ENCODE data around the gene NOSIP. TPM values are rescaled to one million over a fixed set of nuclear protein-coding genes. Genes with fewer than 3 reads are reported as not detected.

The NOSIP gene
- total RNA-seq, 1 donor from 2014 or later, result 94.4 TPM

DNA sequence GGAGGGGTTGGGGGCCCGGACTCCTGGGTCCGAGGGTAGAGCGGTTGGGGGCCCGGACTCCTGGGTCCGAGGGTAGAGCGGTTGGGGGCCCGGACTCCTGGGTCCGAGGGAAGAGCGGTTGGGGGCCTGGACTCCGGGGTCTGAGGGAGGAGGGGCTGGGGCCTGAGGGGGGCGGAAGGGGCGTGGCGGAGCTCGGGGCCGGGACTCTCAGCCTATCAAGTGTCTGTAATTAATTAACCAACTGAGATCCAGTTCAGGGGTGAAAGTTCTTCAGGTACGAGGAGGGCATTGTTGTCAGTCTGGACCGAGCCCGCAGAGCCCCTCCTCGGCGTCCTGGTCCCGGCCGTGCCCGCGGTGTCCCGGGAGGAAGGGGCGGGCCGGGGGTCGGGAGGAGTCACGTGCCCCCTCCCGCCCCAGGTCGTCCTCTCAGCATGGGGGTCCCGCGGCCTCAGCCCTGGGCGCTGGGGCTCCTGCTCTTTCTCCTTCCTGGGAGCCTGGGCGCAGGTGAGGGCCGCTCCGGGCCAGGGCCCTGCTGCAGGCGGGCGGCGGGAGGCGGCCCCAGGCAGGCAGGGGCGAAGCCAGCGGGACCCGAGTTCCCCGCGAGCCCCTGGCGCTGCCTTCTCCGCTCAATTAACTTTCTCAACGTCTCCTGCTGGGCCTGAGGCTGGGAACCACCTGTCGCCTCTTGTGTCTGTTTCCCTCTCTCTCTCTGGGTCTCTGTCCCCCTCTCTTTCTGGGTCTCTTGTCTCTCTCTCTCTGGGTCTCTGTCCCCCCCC lies 67.2 kb downstream of the NOSIP start:
- H3K27me3 Mint-ChIP-seq (ENCODE audit: unreplicated experiment), result peaks cover 5% of the 10 kb centered on the region
- DNase-seq, result peak; percentile 52
- H3K4me3 Mint-ChIP-seq (ENCODE audit: unreplicated experiment), result peak overlapping the region; percentile 92
- TF ChIP-seq, protein P1, sequence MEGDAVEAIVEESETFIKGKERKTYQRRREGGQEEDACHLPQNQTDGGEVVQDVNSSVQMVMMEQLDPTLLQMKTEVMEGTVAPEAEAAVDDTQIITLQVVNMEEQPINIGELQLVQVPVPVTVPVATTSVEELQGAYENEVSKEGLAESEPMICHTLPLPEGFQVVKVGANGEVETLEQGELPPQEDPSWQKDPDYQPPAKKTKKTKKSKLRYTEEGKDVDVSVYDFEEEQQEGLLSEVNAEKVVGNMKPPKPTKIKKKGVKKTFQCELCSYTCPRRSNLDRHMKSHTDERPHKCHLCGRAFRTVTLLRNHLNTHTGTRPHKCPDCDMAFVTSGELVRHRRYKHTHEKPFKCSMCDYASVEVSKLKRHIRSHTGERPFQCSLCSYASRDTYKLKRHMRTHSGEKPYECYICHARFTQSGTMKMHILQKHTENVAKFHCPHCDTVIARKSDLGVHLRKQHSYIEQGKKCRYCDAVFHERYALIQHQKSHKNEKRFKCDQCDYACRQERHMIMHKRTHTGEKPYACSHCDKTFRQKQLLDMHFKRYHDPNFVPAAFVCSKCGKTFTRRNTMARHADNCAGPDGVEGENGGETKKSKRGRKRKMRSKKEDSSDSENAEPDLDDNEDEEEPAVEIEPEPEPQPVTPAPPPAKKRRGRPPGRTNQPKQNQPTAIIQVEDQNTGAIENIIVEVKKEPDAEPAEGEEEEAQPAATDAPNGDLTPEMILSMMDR (IDR thresholded peaks at IDR 0.05; ENCODE audit: partially characterized antibody, unreplicated experiment), result no peak
- H3K27ac Mint-ChIP-seq (ENCODE audit: unreplicated experiment), result no peak overlapping the region
- peaks cover 10% of the 10 kb centered on the region for H3K4me1 Mint-ChIP-seq (ENCODE audit: low read depth, unreplicated experiment)
- no peaks in the 10 kb centered on the region for H3K36me3 Mint-ChIP-seq (ENCODE audit: unreplicated experiment)
- H3K9me3 Mint-ChIP-seq (ENCODE audit: unreplicated experiment), result peaks cover 4% of the 10 kb centered on the region

DNA sequence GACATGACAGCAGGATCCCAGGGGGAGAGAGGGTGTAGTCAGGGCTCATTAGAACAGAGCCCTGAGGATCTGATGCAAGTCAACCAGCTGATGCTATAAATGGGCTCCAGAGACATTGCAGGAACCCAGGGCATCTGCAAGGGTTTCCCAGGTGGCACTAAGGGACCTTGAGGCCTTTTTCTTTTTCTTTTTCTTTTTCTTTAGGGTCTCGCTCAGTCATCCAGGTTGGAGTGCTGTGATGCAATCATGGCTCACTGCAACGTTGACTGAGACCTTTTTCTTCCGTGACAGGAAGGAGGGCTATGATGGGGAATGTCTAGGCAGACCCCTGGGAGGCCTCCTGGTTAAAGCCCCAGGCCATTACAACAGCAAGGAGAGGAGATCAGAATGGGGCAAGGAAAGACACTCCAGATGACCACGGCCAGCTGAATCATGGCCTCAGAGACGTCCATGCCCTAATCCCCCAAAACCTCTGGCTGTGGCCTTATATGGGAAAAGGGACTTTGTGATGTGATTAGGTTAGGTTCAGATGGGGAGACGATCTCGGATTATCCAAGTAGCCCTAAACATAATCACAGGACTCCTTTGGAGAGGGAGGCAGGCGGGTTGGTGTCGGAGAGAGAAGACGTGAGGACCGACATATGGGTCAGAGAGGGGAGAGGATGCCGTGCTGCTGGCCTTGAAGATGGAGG lies 72.4 kb downstream of the NOSIP start:
- Mint-ChIP-seq H3K4me3 (ENCODE audit: unreplicated experiment) (peak overlapping the region; percentile 36), H3K36me3 (ENCODE audit: unreplicated experiment) (no peaks in the 10 kb centered on the region), H3K27me3 (ENCODE audit: unreplicated experiment) (peaks cover 5% of the 10 kb centered on the region), H3K27ac (ENCODE audit: unreplicated experiment) (peak overlapping the region; percentile 53), H3K4me1 (ENCODE audit: low read depth, unreplicated experiment) (peaks cover 7% of the 10 kb centered on the region), H3K9me3 (ENCODE audit: unreplicated experiment) (peaks cover 4% of the 10 kb centered on the region)
- TF ChIP-seq, protein P1 (IDR thresholded peaks at IDR 0.05; ENCODE audit: partially characterized antibody, unreplicated experiment), result no peak
- no peak for DNase-seq

DNA sequence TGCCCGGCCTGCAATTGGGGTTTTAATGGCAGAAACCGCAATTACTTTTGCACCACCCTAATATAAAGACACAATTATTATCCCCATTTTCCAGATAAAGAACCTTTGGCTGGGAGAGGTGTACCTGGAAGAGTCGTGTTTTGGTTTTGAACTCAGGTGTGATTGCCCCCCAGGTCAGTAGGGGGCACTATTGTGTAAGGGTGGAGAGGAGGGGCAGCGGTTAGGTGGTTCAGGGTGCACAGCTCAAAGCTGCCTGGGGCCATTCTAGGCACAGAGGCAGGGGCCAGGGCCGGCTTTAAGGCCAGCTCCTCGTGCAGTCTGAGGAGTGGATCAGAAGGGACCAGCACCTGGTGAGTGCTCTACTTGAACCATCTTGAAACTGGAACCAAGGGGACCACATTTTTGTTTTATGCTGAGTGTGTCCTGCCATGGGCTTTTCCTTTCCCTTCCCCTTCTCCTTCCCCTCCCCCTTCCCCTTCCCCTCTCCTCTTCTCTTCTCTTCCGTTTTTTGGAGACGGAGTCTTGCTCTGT lies 73.7 kb downstream of the NOSIP start:
- Mint-ChIP-seq H3K4me1 (ENCODE audit: low read depth, unreplicated experiment) (peaks cover 11% of the 10 kb centered on the region), H3K9me3 (ENCODE audit: unreplicated experiment) (peaks cover 4% of the 10 kb centered on the region), H3K27me3 (ENCODE audit: unreplicated experiment) (peaks cover 4% of the 10 kb centered on the region), H3K36me3 (ENCODE audit: unreplicated experiment) (no peaks in the 10 kb centered on the region), H3K4me3 (ENCODE audit: unreplicated experiment) (no peak overlapping the region), H3K27ac (ENCODE audit: unreplicated experiment) (no peak overlapping the region)
- TF ChIP-seq, protein P1 (IDR thresholded peaks at IDR 0.05; ENCODE audit: partially characterized antibody, unreplicated experiment), result peak; percentile 78
- DNase-seq, result peak; percentile 65

Other genes starting within 250 kb of the NOSIP start
- not detected for gene CD37, start 245.2 kb downstream of the NOSIP start, total RNA-seq (ENCODE audit: unreplicated experiment)
- 140 TPM for gene TEAD2, start 218.1 kb downstream of the NOSIP start, total RNA-seq (ENCODE audit: unreplicated experiment)
- gene DKKL1, start 216.7 kb downstream of the NOSIP start, total RNA-seq (ENCODE audit: unreplicated experiment), result 2.8 TPM
- 0.49 TPM for gene KASH5, start 192.3 kb downstream of the NOSIP start, total RNA-seq (ENCODE audit: unreplicated experiment)
- 2.5 TPM for gene PTH2, start 157.1 kb downstream of the NOSIP start, total RNA-seq (ENCODE audit: unreplicated experiment)
- 0.88 TPM for gene GFY, start 155.2 kb downstream of the NOSIP start, total RNA-seq (ENCODE audit: unreplicated experiment)
- gene SLC17A7, start 139.0 kb downstream of the NOSIP start, total RNA-seq (ENCODE audit: unreplicated experiment), result 188 TPM
- 104 TPM for gene PIH1D1, start 128.7 kb downstream of the NOSIP start, total RNA-seq (ENCODE audit: unreplicated experiment)
- 28.6 TPM for gene ALDH16A1, start 127.3 kb downstream of the NOSIP start, total RNA-seq (ENCODE audit: unreplicated experiment)
- 13.1 TPM for gene FLT3LG, start 106.3 kb downstream of the NOSIP start, total RNA-seq (ENCODE audit: unreplicated experiment)
- gene RPL13A, start 92.9 kb downstream of the NOSIP start, total RNA-seq (ENCODE audit: unreplicated experiment), result 1,648 TPM
- 1,862 TPM for gene RPS11, start 84.1 kb downstream of the NOSIP start, total RNA-seq (ENCODE audit: unreplicated experiment)
- 8.9 TPM for gene FCGRT, start 67.9 kb downstream of the NOSIP start, total RNA-seq (ENCODE audit: unreplicated experiment)
- gene RCN3, start 52.6 kb downstream of the NOSIP start, total RNA-seq (ENCODE audit: unreplicated experiment), result 2.5 TPM
- 0.29 TPM for gene PRRG2, start 760 bp upstream of the NOSIP start, total RNA-seq (ENCODE audit: unreplicated experiment)
- 39.2 TPM for gene PRR12, start 10.6 kb upstream of the NOSIP start, total RNA-seq (ENCODE audit: unreplicated experiment)
- gene RRAS, start 59.6 kb upstream of the NOSIP start, total RNA-seq (ENCODE audit: unreplicated experiment), result 4.7 TPM
- gene SCAF1, start 61.7 kb upstream of the NOSIP start, total RNA-seq (ENCODE audit: unreplicated experiment), result 84.4 TPM
- gene IRF3, start 85.3 kb upstream of the NOSIP start, total RNA-seq (ENCODE audit: unreplicated experiment), result 40.1 TPM
- gene BCL2L12, start 85.4 kb upstream of the NOSIP start, total RNA-seq (ENCODE audit: unreplicated experiment), result 7.5 TPM
- gene PRMT1, start 96.7 kb upstream of the NOSIP start, total RNA-seq (ENCODE audit: unreplicated experiment), result 177 TPM
- gene ADM5, start 109.0 kb upstream of the NOSIP start, total RNA-seq (ENCODE audit: unreplicated experiment), result 3.2 TPM
- 133 TPM for gene CPT1C, start 110.6 kb upstream of the NOSIP start, total RNA-seq (ENCODE audit: unreplicated experiment)
- not detected for gene TSKS, start 182.8 kb upstream of the NOSIP start, total RNA-seq (ENCODE audit: unreplicated experiment)
- gene AP2A1, start 186.4 kb upstream of the NOSIP start, total RNA-seq (ENCODE audit: unreplicated experiment), result 175 TPM
- 13.6 TPM for gene FUZ, start 232.7 kb upstream of the NOSIP start, total RNA-seq (ENCODE audit: unreplicated experiment)
- 51.0 TPM for gene MED25, start 237.7 kb upstream of the NOSIP start, total RNA-seq (ENCODE audit: unreplicated experiment)